PC-3 (cell line): ENCODE measurements around the gene NTN1. TPM values are rescaled to one million over a fixed set of nuclear protein-coding genes. Genes with fewer than 3 reads are reported as not detected.
A peak's percentile ranks its signal among the peaks of the same experiment; 100 is the strongest.

ENCODE experiments used
- ATAC-seq: fragments of 200-7000 bp; cut with Tn5 transposase; 2 replicates; pipeline ENCODE4 v1.9.1; 2020; ENCODE audit warnings: mild to moderate bottlenecking, moderate library complexity
- Bru-seq: library from RNA; stranded (reverse); fragments of 400-500 nt; gene quantifications from one replicate; lab custom pipeline; 2021; lab: Mats Ljungman, UMichigan
- BruChase-seq, 2 experiments: library from RNA; stranded (reverse); fragments of 400-500 nt; gene quantifications; one replicate each; lab custom pipeline; 2021; lab: Mats Ljungman, UMichigan
- BruUV-seq: library from RNA; stranded (reverse); fragments of 400-500 nt; replicated peaks from 2 replicates; lab custom pipeline; 2021; lab: Mats Ljungman, UMichigan
- CTCF ChIA-PET: fragments of 300-600 bp; sonication (Branson Sonifier 250); formaldehyde crosslinking; loops from one replicate; lab custom pipeline; 2022; ENCODE audit warnings: antibody characterized with exemption; lab: Charles Lee
- POLR2A ChIA-PET: fragments of 300-600 bp; sonication (Branson Sonifier 250); formaldehyde crosslinking; loops from one replicate; lab custom pipeline; 2022; ENCODE audit warnings: antibody characterized with exemption; ENCODE audit not compliant: unreplicated experiment; lab: Charles Lee
- DNase-seq: peaks from one replicate; pipeline ENCODE4 v3.0.0-alpha.2; 2015
- H2AFZ ChIP-seq: fragments of 300-600 bp; sonication (generic); 2 replicates; pipeline ENCODE4 v1.6.0; 2016; ENCODE audit warnings: antibody characterized with exemption, low read length
- H3F3A ChIP-seq: fragments of 300-600 bp; sonication (generic); one replicate; pipeline ENCODE4 v1.6.0; 2017; ENCODE audit warnings: antibody characterized with exemption, low read length, control low read depth, mild to moderate bottlenecking; ENCODE audit not compliant: unreplicated experiment
- H3K27ac ChIP-seq: fragments of 300-600 bp; sonication (generic); 2 replicates; pipeline ENCODE4 v1.5.1; 2016; ENCODE audit warnings: mild to moderate bottlenecking, low read length
- H3K27me3 ChIP-seq: fragments of 300-600 bp; sonication (generic); 2 replicates; pipeline ENCODE4 v1.6.1; 2016; ENCODE audit warnings: low read length, mixed read lengths
- H3K36me3 ChIP-seq: fragments of 300-600 bp; sonication (generic); 2 replicates; pipeline ENCODE4 v1.6.1; 2016; ENCODE audit warnings: low read depth, mixed run types, low read length, mixed read lengths
- H3K4me1 ChIP-seq: fragments of 300-600 bp; sonication (generic); 2 replicates; pipeline ENCODE4 v1.5.1; 2016; ENCODE audit warnings: low read length; ENCODE audit not compliant: insufficient read depth
- H3K4me2 ChIP-seq: fragments of 300-600 bp; sonication (generic); 2 replicates; pipeline ENCODE4 v1.6.0; 2016; ENCODE audit warnings: low read length
- H3K4me3 ChIP-seq: fragments of 300-600 bp; sonication (generic); 2 replicates; pipeline ENCODE4 v1.5.1; 2016; ENCODE audit warnings: mild to moderate bottlenecking, low read length, mixed read lengths
- H3K79me2 ChIP-seq: fragments of 300-600 bp; sonication (generic); 2 replicates; pipeline ENCODE4 v1.6.1; 2017; ENCODE audit warnings: low read length, mixed read lengths
- H3K9ac ChIP-seq: fragments of 300-600 bp; sonication (generic); 2 replicates; pipeline ENCODE4 v1.6.0; 2016; ENCODE audit warnings: mild to moderate bottlenecking, low read length
- H3K9me2 ChIP-seq: fragments of 300-600 bp; sonication (generic); replicated peaks from 2 replicates; pipeline ENCODE4 v1.6.1; 2016; ENCODE audit warnings: mixed run types, low read length, mixed read lengths
- H3K9me3 ChIP-seq: fragments of 300-600 bp; sonication (generic); 2 replicates; pipeline ENCODE4 v1.6.1; 2016; ENCODE audit warnings: low read length, mixed read lengths
- H4K20me1 ChIP-seq: fragments of 300-600 bp; sonication (generic); 2 replicates; pipeline ENCODE4 v1.6.1; 2016; ENCODE audit warnings: low read length, mixed read lengths
- EZH2 ChIP-seq: fragments of 300-600 bp; sonication (generic); IDR thresholded peaks from one replicate; pipeline ENCODE4 v1.6.1; 2017; ENCODE audit warnings: antibody characterized with exemption, mild to moderate bottlenecking, low read length; ENCODE audit not compliant: unreplicated experiment
- EZH2phosphoT487 ChIP-seq: fragments of 300-600 bp; sonication (generic); IDR thresholded peaks from 2 replicates; pipeline ENCODE4 v1.6.1; 2018; ENCODE audit warnings: mild to moderate bottlenecking, antibody characterized with exemption, low read length, borderline replicate concordance
- intact Hi-C: fragments of 100-400 bp; cut with micrococcal nuclease; formaldehyde crosslinking; loops from 2 replicates; pipeline ENCODE4 v1.9.0; 2023
- long read RNA-seq: library from polyadenylated mRNA; unstranded; transcript quantifications from one replicate; pipeline ENCODE4 v2.0.0, GENCODE V29; 2021; ENCODE audit not compliant: unreplicated experiment
- total RNA-seq: library from RNA; depleted of rRNA; stranded (reverse); fragments of >200 nt; gene quantifications from 2 replicates; pipeline ENCODE4 v1.2.3, GENCODE V29; 2014; rRNA removed
- TF ChIP-seq, protein P1 (sequence below): fragments of 300-600 bp; sonication (generic); conservative IDR thresholded peaks from 2 replicates; pipeline ENCODE4 v1.5.1; 2017; ENCODE audit warnings: antibody characterized with exemption, low read depth, mild to moderate bottlenecking, low read length

NTN1 gene
- 0.12 and 0.22 TPM in 2 replicates for total RNA-seq
- Bru-seq, nascent RNA: percentile 3 among the genes with signal in this experiment
- percentile 7 among the genes with signal in this experiment for BruChase-seq, experiment 1, labeled RNA remaining after a 6-hour chase
- percentile 4 among the genes with signal in this experiment for BruChase-seq, experiment 2, labeled RNA remaining after a 2-hour chase
- long read RNA-seq, partial matches to known transcripts: 0 of 1 reads
- long read RNA-seq, other reads (novel, unspliced or antisense): 1 of 1 reads

DNA sequence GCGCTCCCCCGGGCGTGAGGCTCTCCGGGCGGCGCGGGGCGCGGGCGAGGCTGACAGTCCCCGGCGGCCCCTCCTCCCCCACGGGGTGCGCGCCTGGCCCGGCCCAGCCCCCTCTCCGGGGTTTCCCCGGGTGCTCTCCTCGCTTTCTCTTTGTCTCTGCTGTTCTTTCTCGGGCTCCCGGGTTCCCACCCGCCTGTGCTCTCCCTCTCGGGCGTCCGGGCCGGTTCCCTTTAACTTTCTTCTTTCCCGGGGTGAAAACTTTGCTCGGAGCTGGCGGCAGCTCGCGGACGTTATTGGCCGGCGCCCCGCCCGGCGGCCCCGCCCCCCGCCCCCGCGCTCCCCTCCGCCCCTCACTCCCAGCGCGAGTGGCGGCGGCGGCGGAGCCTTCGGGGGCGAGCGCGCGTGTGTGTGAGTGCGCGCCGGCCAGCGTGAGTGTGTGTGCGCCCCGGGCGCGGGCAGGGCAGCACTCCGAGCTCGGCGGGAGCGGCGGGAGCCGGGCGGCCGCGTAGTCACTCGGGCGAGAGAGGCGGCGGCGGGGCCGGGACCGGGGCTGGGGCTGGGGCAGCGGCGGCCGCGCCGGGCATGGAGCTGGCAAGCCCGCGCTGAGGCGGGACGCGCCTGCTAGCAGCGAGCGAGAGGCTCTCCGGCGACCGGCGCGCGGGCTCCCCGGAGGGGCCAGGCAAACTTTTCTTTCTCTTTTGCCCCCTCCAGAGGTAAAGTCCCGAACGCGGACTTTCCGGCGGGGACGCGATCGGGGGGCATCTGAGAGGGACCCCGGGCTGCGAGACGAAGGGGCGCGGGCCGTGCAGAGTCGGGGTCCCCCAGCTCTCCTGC lies at the start of gene NTN1:
Gene NTN1 (plus strand): TSS at position 353 of the 834 bp plus-strand sequence. CDS start 864 bp downstream, outside the sequence.
- Histone ChIP-seq H3K9ac (no peak within 1 kb of the TSS), H2AFZ (0 out of 2 replicates have a peak within 1 kb of the TSS, but pooled peaks have one; percentile 38), H3K27ac (no peak within 1 kb of the TSS), H3K9me3 (no peaks in the 10 kb centered on the region), H3K4me2 (peak within 1 kb of the TSS; percentile 77), H3K4me1 (no peaks in the 10 kb centered on the region), H3F3A (no peaks in the 10 kb centered on the region), H3K36me3 (no peaks in the 10 kb centered on the region), H3K27me3 (peaks cover 24% of the 10 kb centered on the region), H4K20me1 (no peaks in the 10 kb centered on the region), H3K79me2 (no peaks in the 10 kb centered on the region), H3K9me2 (no peaks in the 10 kb centered on the region), H3K4me3 (peak within 1 kb of the TSS; percentile 60)
- DNase-seq: peak; percentile 17
- peak; percentile 51 for ATAC-seq
- POLR2A ChIA-PET: no interaction called here
- CTCF ChIA-PET: no interaction called here
- no TSS peak for BruUV-seq
- intact Hi-C loops: no loop called here
- TF ChIP-seq, protein P1, sequence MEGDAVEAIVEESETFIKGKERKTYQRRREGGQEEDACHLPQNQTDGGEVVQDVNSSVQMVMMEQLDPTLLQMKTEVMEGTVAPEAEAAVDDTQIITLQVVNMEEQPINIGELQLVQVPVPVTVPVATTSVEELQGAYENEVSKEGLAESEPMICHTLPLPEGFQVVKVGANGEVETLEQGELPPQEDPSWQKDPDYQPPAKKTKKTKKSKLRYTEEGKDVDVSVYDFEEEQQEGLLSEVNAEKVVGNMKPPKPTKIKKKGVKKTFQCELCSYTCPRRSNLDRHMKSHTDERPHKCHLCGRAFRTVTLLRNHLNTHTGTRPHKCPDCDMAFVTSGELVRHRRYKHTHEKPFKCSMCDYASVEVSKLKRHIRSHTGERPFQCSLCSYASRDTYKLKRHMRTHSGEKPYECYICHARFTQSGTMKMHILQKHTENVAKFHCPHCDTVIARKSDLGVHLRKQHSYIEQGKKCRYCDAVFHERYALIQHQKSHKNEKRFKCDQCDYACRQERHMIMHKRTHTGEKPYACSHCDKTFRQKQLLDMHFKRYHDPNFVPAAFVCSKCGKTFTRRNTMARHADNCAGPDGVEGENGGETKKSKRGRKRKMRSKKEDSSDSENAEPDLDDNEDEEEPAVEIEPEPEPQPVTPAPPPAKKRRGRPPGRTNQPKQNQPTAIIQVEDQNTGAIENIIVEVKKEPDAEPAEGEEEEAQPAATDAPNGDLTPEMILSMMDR: no peak
- TF ChIP-seq EZH2: no peak
- TF ChIP-seq EZH2phosphoT487: no peak

DNA sequence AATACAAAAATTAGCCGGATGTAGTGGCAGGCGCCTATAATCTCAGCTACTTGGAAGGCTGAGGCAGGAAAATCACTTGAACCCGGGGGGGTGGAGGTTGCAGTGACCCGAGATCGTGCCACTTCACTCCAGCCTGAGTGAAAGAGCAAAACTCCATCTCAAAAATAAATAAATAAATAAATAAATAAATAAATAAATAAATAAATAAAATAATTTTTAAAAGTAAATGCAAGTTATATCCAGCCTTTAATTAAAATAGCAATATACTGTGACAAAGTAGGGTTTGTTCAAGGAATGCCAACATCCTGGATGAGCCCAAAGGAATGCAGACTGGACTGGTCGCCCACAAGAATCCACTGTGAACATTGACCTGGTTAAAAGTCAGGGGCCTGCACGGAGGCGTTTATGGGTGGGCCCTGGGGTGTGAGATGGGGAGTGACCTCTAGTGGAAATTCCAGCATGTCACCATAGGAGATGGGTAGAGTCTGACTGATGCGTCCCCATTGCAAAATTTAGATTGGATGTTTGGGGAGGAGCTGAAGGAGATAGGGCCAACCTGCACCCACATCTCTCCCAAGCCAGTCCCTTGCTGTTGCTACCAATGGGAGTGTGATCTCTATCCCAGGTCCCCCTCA lies 46.1 kb upstream of the NTN1 start:
- H3K27me3 ChIP-seq: no peaks in the 10 kb centered on the region
- H3K9ac ChIP-seq: no peak overlapping the region
- intact Hi-C loops: no loop called here
- no peak overlapping the region for H3K4me3 ChIP-seq
- ChIA-PET CTCF (no interaction called here), POLR2A (no interaction called here)
- no peak for TF ChIP-seq EZH2phosphoT487
- TF ChIP-seq, protein P1: no peak
- TF ChIP-seq EZH2: no peak
- no peaks in the 10 kb centered on the region for H3K4me1 ChIP-seq
- BruUV-seq: no TSS peak
- H4K20me1 ChIP-seq: no peaks in the 10 kb centered on the region
- no peak overlapping the region for H3K4me2 ChIP-seq
- H3K79me2 ChIP-seq: no peaks in the 10 kb centered on the region
- H3F3A ChIP-seq: no peaks in the 10 kb centered on the region
- no peak overlapping the region for H3K27ac ChIP-seq
- no peaks in the 10 kb centered on the region for H3K36me3 ChIP-seq
- H2AFZ ChIP-seq: no peak overlapping the region
- DNase-seq (no peak), ATAC-seq (no peak)
- no peaks in the 10 kb centered on the region for H3K9me2 ChIP-seq
- H3K9me3 ChIP-seq: no peaks in the 10 kb centered on the region
